SH-SY5Y (cell line): ENCODE results near the gene HTR3B.

Experiments used
- GATA2 ChIP-seq: IDR thresholded peaks from 2 replicates; pipeline ENCODE4 v1.6.1; 2011; ENCODE audit warnings: mild to moderate bottlenecking, low read depth, low read length
- GATA3 ChIP-seq: IDR thresholded peaks from 2 replicates; pipeline ENCODE4 v1.6.1; 2011; ENCODE audit warnings: low read depth, mild to moderate bottlenecking, low read length, moderate library complexity

Gene HTR3B

DNA sequence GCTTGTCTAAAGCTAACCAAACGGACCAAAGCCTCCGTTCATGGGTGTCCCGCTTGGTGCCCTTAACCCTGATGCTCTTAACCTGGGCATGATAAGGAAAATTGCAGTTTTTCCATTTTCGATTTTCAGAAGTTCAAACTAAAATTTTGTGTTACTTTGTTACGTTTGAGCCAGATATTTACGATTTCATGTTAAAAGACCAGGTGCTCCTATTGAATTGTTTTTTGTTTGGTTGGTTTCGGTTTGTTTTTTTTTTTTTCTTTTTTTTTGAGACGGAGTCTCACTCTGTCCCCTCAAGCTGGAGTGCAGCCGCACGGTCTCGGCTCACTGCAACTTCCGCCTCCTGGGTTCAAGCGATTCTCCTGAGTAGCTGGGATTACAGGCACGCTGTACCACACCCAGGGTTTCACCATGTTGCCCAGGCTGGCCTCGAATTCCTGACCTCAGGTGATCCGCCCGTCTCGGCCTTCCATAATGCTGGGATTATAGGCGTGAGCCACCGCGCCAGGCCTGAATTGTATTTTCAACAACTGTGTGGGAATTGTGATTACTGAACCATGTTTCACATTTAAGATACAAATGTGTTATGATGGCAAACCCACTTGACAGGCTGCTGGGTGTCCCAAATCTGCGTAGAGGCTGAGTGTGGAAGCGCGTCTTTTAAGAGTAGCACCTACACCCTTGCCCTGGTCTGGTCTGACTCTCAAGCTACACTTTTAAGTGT is 28.4 kb upstream of the HTR3B start:
- TF ChIP-seq GATA2 = no peak

GRCh38 chr11:113876798-113877669 is 27.6 kb upstream of the HTR3B start:
- TF ChIP-seq GATA2 = no peak
- TF ChIP-seq GATA3 = no peak

DNA sequence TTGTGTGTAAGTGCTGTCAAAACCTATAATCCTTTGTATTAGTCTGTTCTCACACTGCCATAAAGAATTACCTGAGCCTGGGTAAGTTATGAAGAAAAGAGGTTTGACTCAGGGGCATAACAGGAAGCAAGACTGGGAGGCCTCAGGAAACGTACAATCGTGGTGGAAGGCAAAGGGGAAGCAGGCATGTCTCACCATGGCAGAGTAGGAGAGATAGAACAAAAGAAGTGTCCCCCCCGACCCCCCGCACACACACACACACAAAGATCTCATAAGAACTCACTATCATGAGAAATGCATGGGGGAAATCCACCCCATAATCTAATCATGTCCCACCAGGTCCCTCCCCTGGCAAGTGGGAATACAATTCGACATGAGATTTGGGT is 26.9 kb upstream of the HTR3B start:
- no peak for TF ChIP-seq GATA2
- no peak for TF ChIP-seq GATA3

DNA sequence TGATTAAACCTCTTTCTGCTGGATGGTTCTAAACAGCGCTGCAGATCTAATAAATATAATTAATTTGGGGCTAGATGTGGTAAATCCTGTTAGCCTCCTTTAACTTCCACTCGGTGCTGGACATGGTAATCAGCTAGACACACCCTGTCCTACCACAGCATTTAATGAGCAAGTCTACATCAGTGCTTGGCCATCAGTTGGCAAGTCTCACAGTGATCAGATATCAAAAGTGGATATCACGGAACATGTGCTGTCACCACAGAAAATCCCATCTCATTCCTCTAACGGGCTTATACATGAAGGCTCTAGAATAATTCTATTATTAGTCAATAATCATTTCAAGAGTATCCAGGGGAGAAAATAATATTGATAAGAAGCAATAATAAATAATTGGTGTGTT is 23.6 kb upstream of the HTR3B start:
- TF ChIP-seq GATA2 = no peak
- TF ChIP-seq GATA3 = no peak

GRCh38 chr11:113881856-113882255 is 22.7 kb upstream of the HTR3B start:
- TF ChIP-seq GATA3 (no peak), GATA2 (no peak)

DNA sequence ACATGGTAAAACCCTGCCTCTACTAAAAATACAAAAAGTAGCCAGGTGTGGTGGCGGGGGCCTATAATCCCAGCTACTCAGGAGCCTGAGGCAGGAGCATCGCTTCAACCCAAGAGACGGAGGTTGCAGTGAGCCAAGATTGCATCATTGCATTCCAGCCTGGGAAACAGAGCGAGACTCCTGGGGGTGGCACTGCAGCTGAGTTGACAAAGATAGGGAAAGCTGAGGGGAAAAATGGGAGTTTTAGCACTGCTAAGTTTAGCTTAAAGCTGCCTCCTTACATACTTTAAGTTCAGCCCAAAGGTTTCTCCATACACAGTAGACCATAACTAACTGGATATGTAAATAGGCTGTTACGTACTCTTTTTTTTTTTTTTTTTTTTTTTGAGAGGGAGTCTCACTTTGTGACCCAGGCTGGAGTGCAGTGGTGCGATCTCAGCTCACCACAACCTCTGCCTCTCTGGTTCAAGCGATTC is 20.2 kb upstream of the HTR3B start:
- TF ChIP-seq GATA2 (no peak), GATA3 (no peak)

DNA sequence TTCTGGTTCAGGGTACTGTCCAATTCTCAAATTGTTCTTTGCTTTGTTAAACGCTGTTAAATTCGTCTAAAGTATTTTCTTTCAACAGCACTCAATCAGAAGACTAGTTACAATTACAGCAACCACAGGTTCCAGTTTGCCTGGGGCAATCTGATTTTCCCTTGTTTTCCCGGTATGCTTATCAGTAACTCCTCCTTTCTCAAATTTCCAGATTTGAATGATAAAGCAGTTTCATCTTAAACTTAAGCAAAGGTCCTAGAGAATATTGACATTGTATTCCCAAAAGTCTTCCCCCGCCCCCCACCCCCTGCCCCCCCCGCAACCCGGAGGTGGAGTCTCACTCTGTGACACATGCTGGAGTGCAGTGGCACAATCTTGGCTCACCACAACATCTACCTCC is 18.7 kb upstream of the HTR3B start:
- TF ChIP-seq GATA3 (no peak), GATA2 (no peak)

DNA sequence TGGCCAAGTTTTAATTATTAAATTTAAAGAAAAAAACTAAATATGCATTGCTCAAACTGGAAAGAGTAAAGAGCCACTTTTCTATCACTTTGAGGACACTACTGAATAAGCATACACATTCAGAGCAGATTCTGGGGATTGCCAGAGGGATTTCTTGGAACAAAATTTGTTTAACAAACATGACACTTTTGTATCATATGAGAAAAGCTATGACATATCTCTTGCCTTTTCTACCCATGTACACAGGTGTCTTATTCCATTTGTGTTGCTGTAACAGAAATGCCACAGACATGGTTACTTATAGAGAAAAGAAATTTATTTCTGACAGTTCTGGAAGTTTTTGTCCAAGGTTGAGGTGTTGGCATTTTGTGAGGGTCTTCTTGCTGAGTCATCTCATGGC is 15.7 kb upstream of the HTR3B start:
- TF ChIP-seq GATA3 = no peak
- TF ChIP-seq GATA2 = no peak

DNA sequence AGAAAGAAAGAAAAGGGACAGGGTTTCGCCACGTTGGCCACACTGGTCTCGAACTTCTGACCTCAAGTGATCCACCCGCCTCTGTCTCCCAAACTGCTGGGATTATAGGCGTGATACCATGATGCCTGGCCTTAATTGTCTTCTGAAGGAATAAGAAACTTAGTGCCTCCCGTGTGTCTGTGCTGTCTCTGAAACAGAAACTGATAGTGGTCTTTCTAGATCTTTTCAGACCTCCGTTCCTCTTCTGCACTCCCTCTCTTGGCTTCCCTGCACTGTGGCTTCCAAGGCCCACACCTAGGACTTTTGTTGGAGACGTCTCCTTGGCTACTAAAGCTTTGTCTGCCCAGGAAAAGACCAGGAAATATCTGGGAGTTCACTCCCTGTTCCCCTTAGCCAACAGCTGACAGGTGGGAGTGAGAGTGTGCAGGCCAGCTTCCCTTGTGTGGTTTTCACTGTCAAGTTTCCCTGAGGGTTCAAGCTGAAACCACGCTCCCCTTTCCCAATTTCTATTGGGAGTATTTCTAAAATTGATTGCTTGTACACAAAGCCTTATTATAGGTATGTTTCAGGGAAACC is 10.1 kb upstream of the HTR3B start:
- TF ChIP-seq GATA3 (no peak), GATA2 (no peak)

DNA sequence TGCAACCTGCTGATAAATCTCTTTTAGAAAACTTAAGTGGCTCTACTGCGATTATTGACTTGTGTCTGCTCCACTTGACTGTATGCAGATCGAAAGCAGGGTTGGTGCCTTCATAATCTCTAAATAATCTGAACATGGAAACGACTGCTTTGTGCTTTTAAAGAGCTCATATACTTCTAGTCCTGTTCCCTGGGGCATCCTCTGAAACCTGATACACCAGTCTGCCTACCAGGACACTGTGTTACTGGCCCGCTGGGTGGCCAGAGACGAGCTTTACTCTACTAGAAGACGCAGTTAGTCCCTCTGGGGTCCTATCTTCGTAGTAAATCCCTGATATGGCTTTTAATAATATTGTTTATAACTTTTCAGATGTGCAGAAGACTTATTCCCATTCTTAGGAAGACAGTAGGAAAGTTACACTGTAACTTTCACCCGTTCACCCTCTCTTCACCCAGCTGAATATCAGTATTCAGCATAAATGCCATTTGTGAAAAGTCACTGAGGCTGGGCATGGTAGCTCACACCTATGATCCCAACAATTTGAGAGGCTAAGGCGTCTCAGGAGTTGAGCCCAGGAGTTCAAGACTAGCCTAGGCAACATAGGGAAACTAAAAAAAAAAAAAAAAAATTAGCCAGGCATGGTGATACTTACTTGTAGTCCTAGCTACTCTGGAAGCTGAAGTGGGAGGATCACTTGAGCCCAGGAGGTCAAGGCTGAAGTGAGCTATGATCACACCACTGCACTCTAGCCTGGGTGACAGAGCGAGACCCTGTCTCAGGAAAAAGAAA is 9.0 kb upstream of the HTR3B start:
- no peak for TF ChIP-seq GATA2
- TF ChIP-seq GATA3 = no peak

GRCh38 chr11:113896156-113896879 is 8.3 kb upstream of the HTR3B start:
- TF ChIP-seq GATA3 (no peak), GATA2 (no peak)

- TF ChIP-seq GATA2 = no peak
- no peak for TF ChIP-seq GATA3
These were observed 3.5 kb upstream of the HTR3B start for GRCh38 chr11:113901141-113901540.

GRCh38 chr11:113906038-113906437 is 1.4 kb downstream of the HTR3B start:
- TF ChIP-seq GATA2 (no peak), GATA3 (no peak)

- no peak for TF ChIP-seq GATA3
- TF ChIP-seq GATA2 = no peak
These were observed 1.9 kb downstream of the HTR3B start for GRCh38 chr11:113906516-113906915.
